Activated CD4-positive, alpha-beta T cell treated with anti-CD3 and anti-CD28 coated beads, Interleukin-2, Interleukin-4, amounts not matched to agents 100 ng/mL and 50 ng/mL, durations not matched to agents 16 hours and 8 hours (primary cell): ENCODE measurements around the gene PLXNA3.
A peak's percentile ranks its signal among the peaks of the same experiment; 100 is the strongest.

Experiments used
- DNase-seq: peaks from one replicate; pipeline ENCODE4 v3.0.0-alpha.2; 2020; ENCODE audit warnings: low spot score

Gene PLXNA3

DNA sequence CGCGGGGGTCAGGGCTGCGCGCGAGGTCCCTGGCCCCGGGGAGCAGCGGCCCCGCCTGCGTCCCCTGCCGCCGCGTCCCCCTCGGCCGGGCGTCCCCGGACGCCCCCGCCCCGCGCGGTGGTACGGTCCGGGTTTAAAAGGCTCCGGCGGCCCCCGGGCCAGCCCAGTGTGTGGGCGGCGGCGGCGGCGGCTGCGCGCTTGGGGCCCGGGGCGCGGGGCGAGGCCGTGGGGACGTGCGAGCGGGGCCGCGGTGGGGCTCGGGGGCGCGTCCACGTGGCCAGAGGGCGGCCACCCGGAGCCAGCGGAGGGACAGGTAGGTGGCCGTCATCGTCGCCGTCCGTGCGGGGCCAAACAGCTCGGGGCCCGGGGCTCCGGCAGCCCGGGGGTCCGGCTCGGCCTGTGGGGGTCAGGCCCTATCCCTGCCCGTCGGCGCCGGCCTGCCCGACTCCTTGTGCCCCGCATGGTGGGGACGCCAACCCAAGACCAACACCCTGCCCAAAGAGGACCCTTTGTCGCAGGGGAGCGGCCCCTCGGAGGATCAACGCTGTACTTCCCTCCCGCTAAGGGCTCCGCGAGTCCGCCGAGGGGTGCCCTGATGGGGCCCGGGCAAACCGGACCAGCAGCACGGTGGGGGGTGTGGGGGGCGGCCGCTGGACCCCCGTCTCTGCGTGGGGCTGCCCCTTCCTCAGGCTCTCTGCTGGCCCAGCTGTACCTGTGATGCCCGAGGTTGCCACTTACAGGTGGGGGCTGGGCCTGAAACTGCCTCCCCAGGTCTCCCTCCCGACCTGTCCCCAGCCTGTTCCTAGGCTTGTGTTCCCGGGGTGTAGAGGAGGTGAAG lies at the start of gene PLXNA3:
PLXNA3 (plus strand) TSS at position 166 of the 838 bp plus-strand sequence. CDS start 1,903 bp downstream, outside the sequence.
- peak; percentile 29 for DNase-seq

- DNase-seq: no peak
Measured at GRCh38 chrX:154408659-154409221, 49.3 kb upstream of the PLXNA3 start.

DNA sequence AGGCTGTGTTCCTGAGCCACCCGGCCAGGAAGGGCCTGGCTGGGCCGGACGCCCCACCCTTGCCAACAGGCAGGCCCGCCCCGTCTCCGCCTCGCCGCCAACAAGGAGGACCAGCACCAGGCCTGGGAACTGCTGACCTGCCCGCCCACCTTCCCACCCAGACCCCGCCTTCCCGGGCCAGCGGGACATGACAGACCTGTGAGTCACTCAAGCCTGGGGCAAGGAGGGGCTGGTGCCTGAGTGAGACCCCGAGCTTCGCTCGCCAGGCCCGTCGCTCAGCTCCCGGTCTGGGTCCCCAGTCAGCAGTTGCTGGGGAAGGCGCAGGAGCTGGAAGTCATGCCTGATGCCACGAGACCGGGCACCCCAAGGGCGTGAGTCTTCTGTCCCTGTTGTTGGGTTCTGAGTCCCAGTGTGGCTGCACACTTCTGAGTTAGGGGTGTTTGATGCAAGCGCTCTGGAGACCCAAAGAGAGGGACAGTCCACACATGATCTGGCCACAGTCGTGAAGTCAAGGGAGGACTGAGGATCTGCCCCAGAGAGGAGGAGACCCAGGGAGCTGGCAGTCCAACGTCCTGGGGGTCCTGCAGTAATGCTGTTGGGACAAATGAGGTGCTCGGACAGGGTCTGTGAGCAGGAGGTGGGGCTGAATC lies 48.7 kb upstream of the PLXNA3 start, which contains the start of gene DNASE1L1:
DNASE1L1 (minus strand) TSS at position 33 of the 650 bp plus-strand sequence. CDS start 3,686 bp downstream, outside the sequence.
- peak; percentile 34 for DNase-seq

GRCh38 chrX:154411981-154412340 lies 46.1 kb upstream of the PLXNA3 start:
- DNase-seq: peak; percentile 60

DNA sequence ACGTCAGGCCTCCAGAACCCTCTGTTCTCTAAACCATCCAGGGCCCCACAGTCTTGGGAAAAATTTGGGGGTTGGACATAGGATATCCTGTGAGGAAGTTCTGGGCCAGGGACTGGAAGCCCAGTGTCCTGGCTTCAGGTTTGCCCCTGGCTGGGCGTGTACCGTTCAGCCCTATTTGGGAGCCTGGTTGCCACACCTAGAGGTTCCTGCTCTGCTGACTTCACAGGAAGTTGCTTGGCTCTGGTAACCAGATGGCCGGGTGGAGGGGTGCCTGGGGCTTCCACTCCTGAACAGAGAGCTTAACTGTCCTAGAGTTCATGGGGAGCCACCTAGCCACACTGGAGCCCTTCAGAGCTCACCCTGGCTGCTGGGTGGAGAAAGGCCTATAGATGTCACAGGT lies 45.6 kb upstream of the PLXNA3 start:
- peak; percentile 54 for DNase-seq

GRCh38 chrX:154413142-154413541 lies 44.9 kb upstream of the PLXNA3 start:
- DNase-seq: no peak

DNA sequence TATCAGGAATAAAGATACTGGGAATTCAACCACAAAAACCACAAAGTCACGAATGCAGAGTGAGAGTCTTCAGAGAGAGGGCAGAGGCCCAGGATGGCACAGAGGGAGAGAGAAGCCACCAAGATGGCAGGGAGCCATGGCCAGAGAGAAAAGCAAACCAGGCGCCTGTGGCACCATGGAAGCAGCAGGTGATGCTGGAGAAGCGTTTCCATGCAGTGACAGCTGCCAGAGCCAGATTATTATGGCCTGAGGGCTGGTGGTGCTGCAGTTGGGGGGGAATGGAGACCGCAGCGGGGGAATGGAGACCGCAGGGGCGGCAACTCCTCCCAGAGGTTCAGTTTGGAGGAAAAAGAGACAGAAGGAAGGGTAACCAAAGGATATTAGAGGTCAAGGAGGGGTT lies 40.9 kb upstream of the PLXNA3 start:
- DNase-seq: no peak

- no peak for DNase-seq
Measured at GRCh38 chrX:154419189-154419588, 38.9 kb upstream of the PLXNA3 start.

- no peak for DNase-seq
Measured at GRCh38 chrX:154419688-154420401, 38.2 kb upstream of the PLXNA3 start.

GRCh38 chrX:154420402-154420756 lies 37.7 kb upstream of the PLXNA3 start:
- no peak for DNase-seq

- DNase-seq: no peak
Measured at GRCh38 chrX:154426916-154427770, 30.9 kb upstream of the PLXNA3 start.

GRCh38 chrX:154428176-154429171 lies 29.6 kb upstream of the PLXNA3 start, which contains the start of gene ATP6AP1:
Gene ATP6AP1, plus strand, starts transcription at chrX:154428677. Its CDS starts 16 bp downstream, at chrX:154428693.
- DNase-seq: peak; percentile 91

DNA sequence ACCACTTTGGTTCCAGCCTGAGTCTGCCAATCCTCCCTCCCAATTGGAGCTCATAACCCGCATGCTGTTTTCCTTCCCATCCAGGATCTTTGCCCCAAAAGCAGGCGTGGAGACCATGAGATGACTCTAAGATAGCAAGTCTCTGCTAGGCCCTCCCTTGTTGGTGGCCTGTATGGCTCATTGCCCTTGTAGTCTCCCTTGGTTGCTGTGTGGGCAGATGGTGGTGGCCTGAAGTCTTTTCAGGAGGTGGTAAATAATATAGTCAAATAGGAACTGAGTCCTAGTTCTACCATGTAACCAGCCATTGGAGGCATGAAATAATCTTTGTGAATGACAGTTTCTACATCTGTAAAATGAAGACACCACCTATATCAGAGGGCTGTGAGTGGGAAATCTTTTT lies 28.4 kb upstream of the PLXNA3 start:
- DNase-seq: no peak

GRCh38 chrX:154430479-154430878 lies 27.6 kb upstream of the PLXNA3 start:
- no peak for DNase-seq

GRCh38 chrX:154430916-154431315 lies 27.2 kb upstream of the PLXNA3 start:
- no peak for DNase-seq

DNA sequence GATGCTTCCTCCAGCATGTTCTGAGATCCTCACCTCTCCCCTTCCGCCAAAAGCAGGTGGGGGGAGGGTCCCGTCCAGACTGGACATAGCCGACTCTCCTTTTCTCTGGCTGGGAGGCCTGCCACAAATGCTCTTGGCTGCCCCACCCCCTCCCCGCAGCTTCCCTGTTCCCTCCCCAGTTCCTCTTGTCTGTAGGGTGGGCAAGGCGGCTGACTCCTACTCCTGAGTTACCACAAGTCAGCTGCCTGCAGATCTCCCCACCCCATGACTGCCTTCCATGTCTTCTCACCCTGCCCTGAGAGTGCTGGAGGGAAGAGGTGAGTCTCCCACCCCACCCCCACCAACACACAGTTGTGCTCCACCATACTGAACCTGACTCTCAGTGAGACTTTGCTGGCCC lies 26.7 kb upstream of the PLXNA3 start:
- DNase-seq: no peak

DNA sequence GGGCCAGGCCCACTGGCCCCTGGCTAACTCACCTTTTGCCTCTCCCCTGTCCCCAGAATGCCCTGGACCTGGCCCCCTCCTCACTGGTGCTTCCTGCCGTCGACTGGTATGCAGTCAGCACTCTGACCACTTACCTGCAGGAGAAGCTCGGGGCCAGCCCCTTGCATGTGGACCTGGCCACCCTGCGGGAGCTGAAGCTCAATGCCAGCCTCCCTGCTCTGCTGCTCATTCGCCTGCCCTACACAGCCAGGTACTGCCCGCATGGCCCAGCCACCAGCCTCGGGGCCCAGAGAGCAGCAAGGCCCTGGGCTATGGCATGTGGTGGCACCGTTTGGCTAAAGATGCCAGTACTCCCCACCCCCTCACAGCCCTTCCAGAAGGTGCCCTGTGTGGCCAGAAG lies 25.9 kb upstream of the PLXNA3 start:
- no peak for DNase-seq

DNA sequence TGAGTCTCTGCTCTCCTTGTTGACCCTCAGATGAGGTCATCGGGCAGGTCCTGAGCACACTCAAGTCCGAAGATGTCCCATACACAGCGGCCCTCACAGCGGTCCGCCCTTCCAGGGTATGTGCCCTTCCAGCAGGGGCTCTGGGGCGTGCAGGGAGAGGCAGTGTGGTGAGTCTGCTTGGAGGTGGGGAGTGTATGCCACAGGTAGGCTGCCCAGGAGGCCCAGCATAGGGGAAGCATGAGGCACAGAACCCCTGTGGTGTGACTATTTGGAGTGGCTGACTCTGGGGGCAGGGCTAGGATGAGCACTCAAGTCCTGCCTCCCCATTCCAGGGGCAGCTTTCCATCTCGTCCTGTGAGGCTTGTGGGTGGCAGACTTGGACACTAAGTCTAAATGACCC lies 24.5 kb upstream of the PLXNA3 start:
- no peak for DNase-seq

- DNase-seq: no peak
Measured at GRCh38 chrX:154434394-154435168, 23.5 kb upstream of the PLXNA3 start.
